ENCODE measurements around the gene DENR. TPM values are rescaled to one million over a fixed set of nuclear protein-coding genes. Genes with fewer than 3 reads are reported as not detected.

The DENR gene
- total RNA-seq, 1 experiment from 2014 or later = 83.2 TPM

DNA sequence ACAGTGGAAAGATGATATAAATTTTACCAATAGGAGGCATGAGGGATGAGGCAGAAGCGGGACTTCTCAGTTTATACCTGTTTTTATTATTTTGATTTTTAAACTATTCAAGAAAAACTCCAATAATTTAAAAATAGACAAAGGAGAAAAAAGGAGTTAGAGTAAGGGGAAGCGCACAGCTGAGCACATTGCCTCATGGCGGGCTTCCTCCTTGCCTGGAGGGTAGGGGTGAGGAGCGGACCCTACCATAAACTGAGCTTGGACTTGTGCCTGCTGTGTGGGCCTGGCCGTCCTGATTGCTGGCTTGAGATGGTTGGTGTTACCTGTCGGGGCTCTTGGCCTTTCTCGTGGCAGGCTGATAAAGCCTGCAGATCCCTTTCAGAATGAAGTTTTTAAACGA is 67.5 kb downstream of the DENR start:
- H3K9me3 Mint-ChIP-seq (ENCODE audit: unreplicated experiment) = no peaks in the 10 kb centered on the region
- H3K4me3 Mint-ChIP-seq (ENCODE audit: unreplicated experiment) = no peak overlapping the region
- no peak overlapping the region for H3K27ac Mint-ChIP-seq (ENCODE audit: unreplicated experiment)
- DNase-seq = no peak
- no peaks in the 10 kb centered on the region for H3K27me3 Mint-ChIP-seq (ENCODE audit: insufficient read depth, unreplicated experiment)
- Histone ChIP-seq H3K9me3 (no peaks in the 10 kb centered on the region), H3K36me3 (ENCODE audit: control insufficient read depth, insufficient read depth, low read length) (no peaks in the 10 kb centered on the region), H3K4me3 (ENCODE audit: low read depth, low read length) (no peak overlapping the region), H3K27me3 (replicated peaks; ENCODE audit: control insufficient read depth, insufficient read depth, low read length) (no peaks in the 10 kb centered on the region), H3K4me1 (no peaks in the 10 kb centered on the region)
- no peaks in the 10 kb centered on the region for H3K4me1 Mint-ChIP-seq (ENCODE audit: low read depth, unreplicated experiment)
- TF ChIP-seq CTCF (IDR thresholded peaks at IDR 0.05; ENCODE audit: insufficient read depth in 1 of 2, low read depth in 1 of 2, low read length in 1 of 2, severe bottlenecking in 1 of 2, unreplicated experiment in 1 of 2) = no peak
- intact Hi-C loops (cut with micrococcal nuclease; ENCODE audit: unreplicated experiment) = no loop called here
- CTCF ChIA-PET = no interaction called here
- BruUV-seq (replicated peaks) = no TSS peak
- no peaks in the 10 kb centered on the region for H3K36me3 Mint-ChIP-seq (ENCODE audit: insufficient read depth, unreplicated experiment)
- POLR2A ChIA-PET = no interaction called here

Other genes with a start within 250 kb of the DENR start
- gene RSRC2, start 225.9 kb upstream of the DENR start, total RNA-seq (2022) = 77.9 and 79.0 TPM in 2 replicates
- 55.8 and 57.0 TPM in 2 replicates for gene KNTC1, start 225.6 kb upstream of the DENR start, total RNA-seq (2022)
- 0.16 and 0.18 TPM in 2 replicates for gene HCAR2, start 49.5 kb upstream of the DENR start, total RNA-seq (2022)
- 0.28 and 0.32 TPM in 2 replicates for gene HCAR3, start 36.0 kb upstream of the DENR start, total RNA-seq (2022)
- gene HCAR1, start 22.0 kb upstream of the DENR start, total RNA-seq (2022) = 3.7 and 5.2 TPM in 2 replicates
- gene CCDC62, start 21.7 kb downstream of the DENR start, total RNA-seq (2022) = 0.30 and 1.1 TPM in 2 replicates
- gene HIP1R, start 82.6 kb downstream of the DENR start, total RNA-seq (2022) = 13.8 and 15.4 TPM in 2 replicates
- 24.0 and 25.4 TPM in 2 replicates for gene VPS37B, start 143.3 kb downstream of the DENR start, total RNA-seq (2022)
- 6.7 and 8.1 TPM in 2 replicates for gene ABCB9, start 213.6 kb downstream of the DENR start, total RNA-seq (2022)
- 21.6 and 22.7 TPM in 2 replicates for gene OGFOD2, start 222.4 kb downstream of the DENR start, total RNA-seq (2022)
- gene ARL6IP4, start 227.9 kb downstream of the DENR start, total RNA-seq (2022) = 99.6 and 103 TPM in 2 replicates